DMS114 treated with DMSO at 0.1 percent for 48 hours (cell line): ENCODE measurements around the gene DVL3.
A peak's percentile ranks its signal among the peaks of the same experiment; 100 is the strongest.
"Not testable (repeated sequence)": the region's sequence is repeated elsewhere in the genome, so short reads cannot be mapped to it uniquely, and the experiment has no call there.

Source experiments
- DNase-seq: peaks from one replicate; lab custom pipeline; 2025; ENCODE audit not compliant: unreplicated experiment; lab: John Stamatoyannopoulos, UW

Gene DVL3

GRCh38 chr3:184154885-184155643, at the start of gene DVL3:
Gene DVL3, plus strand, starts transcription at chr3:184155377. Its CDS starts 259 bp downstream, at chr3:184155636.
- no peak for DNase-seq

DNA sequence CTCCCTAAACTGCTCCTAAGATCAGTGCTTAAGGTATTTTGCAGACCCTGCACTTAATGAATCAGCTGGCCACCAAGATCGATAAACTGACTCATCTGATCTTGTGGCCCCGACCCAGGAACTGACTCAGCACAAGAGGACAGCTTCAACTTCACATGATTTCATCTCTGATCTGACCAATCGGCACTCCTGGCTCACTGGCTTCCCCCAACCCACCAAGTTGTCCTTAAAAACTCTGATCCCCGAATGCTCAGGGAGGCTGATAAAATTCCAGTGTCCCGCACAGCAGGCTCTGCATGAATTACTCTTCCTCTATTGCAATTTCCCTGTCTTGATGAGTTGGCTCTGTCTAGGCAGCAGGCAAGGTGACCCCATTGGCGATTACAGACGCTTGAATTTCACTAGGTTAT, 44.9 kb upstream of the DVL3 start:
- DNase-seq = no peak

DNA sequence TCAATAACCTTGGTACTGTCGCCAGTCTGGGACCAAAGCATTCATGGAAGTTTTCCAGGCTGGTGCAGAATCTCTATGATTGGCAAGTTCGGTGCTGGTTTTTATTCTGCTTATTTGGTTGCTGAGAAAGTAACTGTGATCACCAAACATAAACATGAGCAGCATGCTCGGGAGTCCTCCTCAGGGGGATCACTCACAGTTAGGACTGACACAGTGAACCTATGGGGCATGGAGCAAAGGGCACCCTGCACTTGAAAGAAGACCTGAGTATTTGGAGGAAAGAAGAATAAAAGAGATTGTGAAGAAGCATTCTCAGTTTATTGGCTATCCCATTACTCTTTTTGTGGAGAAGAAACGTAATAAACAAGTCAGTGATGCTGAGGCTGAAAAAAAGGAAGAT, 39.2 kb upstream of the DVL3 start:
- no peak for DNase-seq

DNA sequence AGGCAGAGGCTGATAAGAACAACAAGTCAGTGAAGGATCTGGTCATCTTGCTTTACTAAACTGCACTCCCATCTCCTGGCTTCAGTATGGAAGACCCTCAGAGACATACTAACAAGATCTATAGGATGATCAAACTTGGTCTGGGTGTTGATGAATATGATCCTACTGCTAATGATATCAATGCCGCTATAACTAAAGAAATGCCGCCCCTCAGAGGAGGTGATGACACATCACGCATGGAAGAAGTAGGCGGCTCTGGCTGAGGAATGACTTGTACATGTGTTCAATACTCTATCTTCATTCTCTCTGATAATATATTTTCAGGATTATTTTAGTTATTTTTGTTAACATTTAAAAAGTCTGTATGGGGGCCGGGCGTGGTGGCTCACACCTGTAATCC, 37.5 kb upstream of the DVL3 start:
- no peak for DNase-seq

DNA sequence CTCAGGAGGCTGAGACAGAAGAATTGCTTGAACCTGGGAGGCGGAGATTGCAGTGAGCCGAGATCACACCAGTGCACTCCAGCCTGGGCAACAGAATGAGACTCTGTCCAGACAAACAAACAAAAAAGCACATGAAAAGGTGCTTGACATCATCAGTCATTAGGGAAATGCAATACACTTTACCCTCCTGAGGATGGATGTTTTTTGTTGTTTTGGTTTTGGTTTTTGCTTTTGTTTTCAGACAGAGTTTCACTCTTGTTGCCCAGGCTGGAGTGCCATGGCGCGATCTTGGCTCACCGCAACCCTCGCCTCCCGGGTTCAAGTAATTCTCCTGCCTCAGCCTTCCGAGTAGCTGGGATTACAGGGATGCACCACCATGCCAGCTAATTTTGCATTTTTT, 34.1 kb upstream of the DVL3 start:
- DNase-seq = not testable (repeated sequence)

DNA sequence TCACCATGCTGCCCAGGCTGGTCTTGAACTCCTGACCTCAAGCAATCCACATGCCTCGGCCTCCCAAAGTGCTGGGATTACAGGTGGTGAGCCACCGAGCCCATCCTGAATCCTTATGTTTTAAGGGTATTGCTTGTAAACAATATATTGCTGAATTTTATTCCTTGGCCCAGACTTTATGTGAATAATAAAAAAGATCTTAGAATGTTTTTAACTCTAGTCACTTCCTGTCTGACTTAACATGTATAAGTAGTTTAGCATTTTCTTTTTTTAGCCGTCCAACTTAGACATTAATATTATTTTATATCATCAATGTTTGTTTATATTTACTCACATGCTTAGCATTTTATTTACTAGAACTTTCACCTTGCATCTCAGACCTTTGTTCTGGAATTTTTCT, 29.2 kb upstream of the DVL3 start:
- DNase-seq = no peak

- DNase-seq = no peak
These were observed 26.2 kb upstream of the DVL3 start for GRCh38 chr3:184129012-184129411.

DNA sequence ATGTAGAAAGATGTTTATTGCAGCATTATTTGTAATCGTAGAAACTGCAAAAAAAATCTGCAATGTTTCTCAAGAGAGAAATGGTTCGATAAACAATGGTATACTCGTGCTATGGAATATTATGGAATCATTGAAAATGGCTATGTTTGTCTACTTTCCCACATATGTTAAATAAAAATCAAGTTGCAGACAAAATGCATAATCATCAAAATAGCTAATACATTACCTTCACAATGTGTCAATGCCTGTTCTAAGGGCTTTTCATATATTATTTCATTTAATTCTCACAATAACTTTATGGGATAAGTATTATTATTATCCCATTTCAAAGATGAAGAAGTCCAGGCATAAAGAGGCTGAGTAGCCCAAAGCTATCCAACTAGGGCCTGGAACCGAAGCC, 22.2 kb upstream of the DVL3 start:
- DNase-seq = no peak

DNA sequence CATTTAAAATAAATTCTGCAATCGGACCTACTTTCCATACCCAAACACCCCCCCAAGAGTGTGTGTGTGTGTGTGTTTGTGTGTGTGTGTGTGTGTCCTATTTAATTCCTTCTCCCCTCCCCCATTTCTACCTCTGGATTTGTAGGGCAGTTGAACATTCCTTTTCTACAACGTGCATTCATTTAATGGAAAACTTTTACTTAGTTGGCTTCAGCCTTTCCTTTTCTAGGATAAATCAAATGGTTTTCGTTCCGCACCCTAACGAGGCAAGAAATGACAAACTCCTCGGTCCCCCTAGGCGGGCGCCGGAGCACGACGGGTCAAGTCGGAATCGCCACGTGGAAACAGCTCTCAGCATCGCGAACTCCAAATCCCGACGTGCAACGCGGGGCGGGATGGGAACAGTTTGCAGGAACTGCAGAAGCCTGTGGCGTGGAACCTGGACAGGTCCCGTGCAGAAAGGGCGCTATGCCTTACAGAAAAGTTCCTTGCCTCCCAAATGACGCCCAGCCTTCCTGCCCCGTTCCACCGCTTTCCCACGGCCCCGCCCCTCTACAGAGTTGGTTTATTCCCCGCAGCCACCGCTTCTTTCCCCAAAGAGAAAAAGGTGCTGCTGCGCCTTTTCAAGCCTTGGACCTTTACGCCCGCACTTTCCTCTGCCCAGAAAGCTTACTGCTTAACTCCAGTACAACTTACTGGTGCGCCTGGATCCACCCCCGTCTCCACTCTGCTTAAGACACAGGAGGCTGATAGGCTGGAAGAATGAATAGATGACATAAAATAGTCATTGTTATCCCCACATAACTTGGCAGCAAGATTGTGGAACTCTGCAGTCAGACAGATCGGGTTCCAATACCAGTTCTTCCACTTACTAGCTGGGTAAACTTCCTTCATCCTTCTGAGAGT, 21.1 kb upstream of the DVL3 start:
- DNase-seq = peak; percentile 70

DNA sequence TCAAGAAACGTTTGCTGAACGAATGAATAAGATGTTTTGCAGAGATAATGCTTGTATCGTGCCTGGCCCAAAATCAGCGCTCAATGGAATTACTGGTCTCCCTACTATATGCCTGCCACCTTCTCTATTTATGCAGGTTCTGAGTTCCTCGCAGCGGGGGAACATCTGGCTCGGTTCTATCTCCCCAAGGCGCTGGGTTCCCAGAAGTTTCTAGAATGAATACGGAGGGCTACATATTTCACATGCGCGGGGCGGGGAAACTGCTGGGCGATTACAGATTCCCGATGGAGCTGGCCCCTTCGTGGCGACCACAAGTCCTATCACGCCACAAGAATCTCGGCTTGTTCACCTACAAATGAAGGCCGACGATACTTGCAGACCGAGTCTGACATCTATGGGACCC, 20.4 kb upstream of the DVL3 start:
- DNase-seq = no peak

GRCh38 chr3:184135149-184135910, 19.8 kb upstream of the DVL3 start, which contains the start of gene EIF2B5:
Gene EIF2B5, plus strand, starts transcription at chr3:184135358. Its CDS starts 28 bp downstream, at chr3:184135386.
- peak; percentile 86 for DNase-seq

- DNase-seq = no peak
These were observed 19.3 kb upstream of the DVL3 start for GRCh38 chr3:184135911-184136260.

- DNase-seq = no peak
These were observed 14.7 kb upstream of the DVL3 start for GRCh38 chr3:184140436-184140835.

DNA sequence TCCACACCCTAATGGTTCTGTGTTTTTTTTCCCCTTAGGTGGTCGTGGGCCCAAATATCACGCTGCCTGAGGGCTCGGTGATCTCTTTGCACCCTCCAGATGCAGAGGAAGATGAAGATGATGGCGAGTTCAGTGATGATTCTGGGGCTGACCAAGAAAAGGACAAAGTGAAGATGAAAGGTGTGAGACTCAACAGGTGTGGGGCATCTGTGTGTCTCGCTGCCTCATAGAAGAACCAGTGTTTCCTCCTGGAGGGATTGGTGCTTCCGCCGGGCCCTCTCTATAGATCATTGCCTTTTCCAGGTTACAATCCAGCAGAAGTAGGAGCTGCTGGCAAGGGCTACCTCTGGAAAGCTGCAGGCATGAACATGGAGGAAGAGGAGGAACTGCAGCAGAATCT, 13.0 kb upstream of the DVL3 start:
- no peak for DNase-seq

- no peak for DNase-seq
These were observed 11.8 kb upstream of the DVL3 start for GRCh38 chr3:184143327-184143726.

- no peak for DNase-seq
These were observed 10.7 kb upstream of the DVL3 start for GRCh38 chr3:184144505-184144904.

- no peak for DNase-seq
These were observed 10.1 kb upstream of the DVL3 start for GRCh38 chr3:184145111-184145524.

- DNase-seq = no peak
These were observed 9.4 kb upstream of the DVL3 start for GRCh38 chr3:184145751-184146270.

GRCh38 chr3:184148076-184148475, 7.1 kb upstream of the DVL3 start:
- no peak for DNase-seq

GRCh38 chr3:184149123-184149522, 6.1 kb upstream of the DVL3 start:
- DNase-seq = no peak

- peak; percentile 37 for DNase-seq
These were observed 5.4 kb upstream of the DVL3 start for GRCh38 chr3:184149770-184150169.
